Nephron progenitor cell (in vitro differentiated cells): ENCODE measurements around the gene TMBIM6.

ENCODE experiments used
- DNase-seq: peaks from one replicate; pipeline ENCODE4 v3.0.0; 2021
- H3K27ac Mint-ChIP-seq: 2 replicates; pipeline ENCODE4 v1.8.0; 2021; ENCODE audit warnings: mild to moderate bottlenecking, moderate library complexity, mixed read lengths
- H3K27me3 Mint-ChIP-seq: 2 replicates; pipeline ENCODE4 v1.8.0; 2021; ENCODE audit warnings: mild to moderate bottlenecking, low read depth, mixed read lengths; ENCODE audit not compliant: poor library complexity
- H3K36me3 Mint-ChIP-seq: 2 replicates; pipeline ENCODE4 v1.8.0; 2021; ENCODE audit warnings: low read depth, mixed read lengths
- H3K4me1 Mint-ChIP-seq: 2 replicates; pipeline ENCODE4 v1.8.0; 2021; ENCODE audit warnings: mixed read lengths
- H3K4me3 Mint-ChIP-seq: 2 replicates; pipeline ENCODE4 v1.8.0; 2021; ENCODE audit warnings: mild to moderate bottlenecking, moderate library complexity, mixed read lengths
- H3K9me3 Mint-ChIP-seq: 2 replicates; pipeline ENCODE4 v1.8.0; 2021; ENCODE audit warnings: mild to moderate bottlenecking, moderate library complexity, mixed read lengths
- CTCF ChIP-seq: fragments of 200-600 bp; sonication (generic); IDR thresholded peaks from 2 replicates; pipeline ENCODE4 v1.5.0; 2021; ENCODE audit warnings: antibody characterized with exemption

Gene TMBIM6

GRCh38 chr12:49750996-49751393 is 9.6 kb downstream of the TMBIM6 start:
- Mint-ChIP-seq H3K27ac (peak overlapping the region; percentile 17), H3K4me1 (peaks cover 24% of the 10 kb centered on the region), H3K9me3 (no peaks in the 10 kb centered on the region), H3K27me3 (no peaks in the 10 kb centered on the region), H3K36me3 (peaks cover 48% of the 10 kb centered on the region), H3K4me3 (no peak overlapping the region)
- DNase-seq, result no peak
- no peak for TF ChIP-seq CTCF

- Mint-ChIP-seq H3K36me3 (peaks cover 70% of the 10 kb centered on the region), H3K4me1 (no peaks in the 10 kb centered on the region), H3K4me3 (no peak overlapping the region), H3K27ac (peak overlapping the region; percentile 84), H3K27me3 (no peaks in the 10 kb centered on the region), H3K9me3 (no peaks in the 10 kb centered on the region)
- no peak for TF ChIP-seq CTCF
- DNase-seq, result no peak
These were observed 20.5 kb downstream of the TMBIM6 start for GRCh38 chr12:49761677-49762467.

GRCh38 chr12:49762468-49762847 is 21.1 kb downstream of the TMBIM6 start:
- Mint-ChIP-seq H3K36me3 (peaks cover 64% of the 10 kb centered on the region), H3K4me1 (no peaks in the 10 kb centered on the region), H3K9me3 (no peaks in the 10 kb centered on the region), H3K27me3 (no peaks in the 10 kb centered on the region), H3K27ac (no peak overlapping the region), H3K4me3 (no peak overlapping the region)
- DNase-seq, result no peak
- TF ChIP-seq CTCF, result no peak

GRCh38 chr12:49763006-49763591 is 21.7 kb downstream of the TMBIM6 start:
- DNase-seq, result peak; percentile 80
- Mint-ChIP-seq H3K36me3 (peaks cover 57% of the 10 kb centered on the region), H3K27ac (peak overlapping the region; percentile 84), H3K4me1 (no peaks in the 10 kb centered on the region), H3K4me3 (no peak overlapping the region), H3K27me3 (no peaks in the 10 kb centered on the region), H3K9me3 (no peaks in the 10 kb centered on the region)
- TF ChIP-seq CTCF, result peak; percentile 67

GRCh38 chr12:49764126-49764525 is 22.8 kb downstream of the TMBIM6 start:
- Mint-ChIP-seq H3K27me3 (no peaks in the 10 kb centered on the region), H3K27ac (peak overlapping the region; percentile 59), H3K4me1 (no peaks in the 10 kb centered on the region), H3K36me3 (peaks cover 47% of the 10 kb centered on the region), H3K4me3 (no peak overlapping the region), H3K9me3 (no peaks in the 10 kb centered on the region)
- TF ChIP-seq CTCF, result no peak
- DNase-seq, result no peak

GRCh38 chr12:49766115-49766455 is 24.7 kb downstream of the TMBIM6 start:
- no peak overlapping the region for H3K4me3 Mint-ChIP-seq
- H3K27ac Mint-ChIP-seq, result no peak overlapping the region
- DNase-seq, result no peak
- H3K4me1 Mint-ChIP-seq, result no peaks in the 10 kb centered on the region
- TF ChIP-seq CTCF, result no peak
- H3K9me3 Mint-ChIP-seq, result no peaks in the 10 kb centered on the region
- peaks cover 9% of the 10 kb centered on the region for H3K27me3 Mint-ChIP-seq
- peaks cover 40% of the 10 kb centered on the region for H3K36me3 Mint-ChIP-seq
